ENCODE measurements around the gene ZNF140. TPM values are rescaled to one million over a fixed set of nuclear protein-coding genes. Genes with fewer than 3 reads are reported as not detected.

The ZNF140 gene
- total RNA-seq, 6 donors from 2014 or later = 3.9 to 15.2 (median 13.0) TPM

DNA sequence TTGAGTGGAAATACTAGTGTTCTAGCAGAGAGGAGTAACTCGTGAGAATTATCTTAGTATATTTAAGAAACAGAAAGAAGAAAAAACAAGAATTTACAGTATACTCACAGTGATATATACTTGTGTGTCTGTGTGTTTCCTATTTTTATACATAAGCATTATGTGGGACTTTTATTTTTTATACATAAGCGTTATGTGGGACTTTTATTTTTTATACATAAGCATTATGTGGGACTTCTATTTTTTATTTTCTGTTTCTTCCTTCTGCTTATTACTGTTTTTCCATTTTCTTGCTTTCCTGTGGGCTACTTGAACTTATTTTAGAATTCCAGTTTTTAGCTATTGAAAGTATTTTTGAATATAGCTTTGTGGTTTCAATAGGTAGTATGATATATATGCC lies 6.9 kb upstream of the ZNF140 start:
- no peak for TF ChIP-seq EP300 (IDR thresholded peaks at IDR 0.05)
- TF ChIP-seq, protein P1, sequence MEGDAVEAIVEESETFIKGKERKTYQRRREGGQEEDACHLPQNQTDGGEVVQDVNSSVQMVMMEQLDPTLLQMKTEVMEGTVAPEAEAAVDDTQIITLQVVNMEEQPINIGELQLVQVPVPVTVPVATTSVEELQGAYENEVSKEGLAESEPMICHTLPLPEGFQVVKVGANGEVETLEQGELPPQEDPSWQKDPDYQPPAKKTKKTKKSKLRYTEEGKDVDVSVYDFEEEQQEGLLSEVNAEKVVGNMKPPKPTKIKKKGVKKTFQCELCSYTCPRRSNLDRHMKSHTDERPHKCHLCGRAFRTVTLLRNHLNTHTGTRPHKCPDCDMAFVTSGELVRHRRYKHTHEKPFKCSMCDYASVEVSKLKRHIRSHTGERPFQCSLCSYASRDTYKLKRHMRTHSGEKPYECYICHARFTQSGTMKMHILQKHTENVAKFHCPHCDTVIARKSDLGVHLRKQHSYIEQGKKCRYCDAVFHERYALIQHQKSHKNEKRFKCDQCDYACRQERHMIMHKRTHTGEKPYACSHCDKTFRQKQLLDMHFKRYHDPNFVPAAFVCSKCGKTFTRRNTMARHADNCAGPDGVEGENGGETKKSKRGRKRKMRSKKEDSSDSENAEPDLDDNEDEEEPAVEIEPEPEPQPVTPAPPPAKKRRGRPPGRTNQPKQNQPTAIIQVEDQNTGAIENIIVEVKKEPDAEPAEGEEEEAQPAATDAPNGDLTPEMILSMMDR (IDR thresholded peaks at IDR 0.05) = no peak
- no peak for TF ChIP-seq POLR2A (IDR thresholded peaks at IDR 0.05)
- TF ChIP-seq POLR2AphosphoS5 (IDR thresholded peaks at IDR 0.05) = no peak
- DNase-seq (no peak), ATAC-seq (ENCODE audit: low FRiP score in 2 of 2) (no peak)
- no peaks in the 10 kb centered on the region for H3K36me3 ChIP-seq
- H3K4me1 ChIP-seq = no peaks in the 10 kb centered on the region
- 81 to 84% methylated on average over 2 of the region's 2 CpGs for WGBS, 2 donors
- no peak overlapping the region for H3K27ac ChIP-seq
- no peak overlapping the region for H3K4me3 ChIP-seq
- H3K27me3 ChIP-seq = no peaks in the 10 kb centered on the region
- peaks cover 54 to 97% (median 95%) of the 10 kb centered on the region in 4 donors for H3K9me3 ChIP-seq

DNA sequence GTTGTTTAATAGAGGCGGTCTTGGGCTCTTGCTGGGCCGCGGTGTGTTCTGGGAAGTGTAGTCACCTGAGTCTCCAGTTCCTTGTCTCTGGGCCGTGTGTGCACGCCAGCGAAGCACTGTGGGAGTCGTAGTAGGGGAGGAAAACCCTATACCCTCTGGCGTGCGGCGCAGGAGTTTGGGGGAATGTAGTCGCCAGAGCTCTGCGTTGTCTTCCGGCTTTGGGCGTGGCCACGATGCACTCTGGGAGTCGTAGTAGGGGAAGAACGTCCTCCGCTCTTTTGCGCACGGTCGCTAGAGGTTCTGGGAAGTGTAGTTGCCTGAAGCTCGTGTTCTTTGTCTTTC lies 726 bp upstream of the ZNF140 start:
- Histone ChIP-seq H3K27ac (peak overlapping the region; percentile 95 to 98 (median 96)), H3K4me3 (peak overlapping the region; percentile 55 to 88 (median 74)), H3K4me1 (peaks cover 9 to 12% (median 9%) of the 10 kb centered on the region in 4 donors), H3K36me3 (peaks cover 11 to 31% (median 26%) of the 10 kb centered on the region in 4 donors), H3K27me3 (no peaks in the 10 kb centered on the region), H3K9me3 (peaks cover 53 to 79% (median 73%) of the 10 kb centered on the region in 4 donors)
- TF ChIP-seq POLR2AphosphoS5 (IDR thresholded peaks at IDR 0.05) = peak; percentile 45 to 81
- TF ChIP-seq EP300 (IDR thresholded peaks at IDR 0.05) = no peak
- TF ChIP-seq, protein P1 (IDR thresholded peaks at IDR 0.05) = peak in 1 of 6 experiments; percentile 19
- WGBS, 2 donors = 1 to 2% methylated on average over 15 to 22 of the region's 22 CpGs
- peak in 1 of 2 donors; percentile 98 for DNase-seq
- ATAC-seq (ENCODE audit: low FRiP score in 2 of 2) = peak; percentile 96 to 98

DNA sequence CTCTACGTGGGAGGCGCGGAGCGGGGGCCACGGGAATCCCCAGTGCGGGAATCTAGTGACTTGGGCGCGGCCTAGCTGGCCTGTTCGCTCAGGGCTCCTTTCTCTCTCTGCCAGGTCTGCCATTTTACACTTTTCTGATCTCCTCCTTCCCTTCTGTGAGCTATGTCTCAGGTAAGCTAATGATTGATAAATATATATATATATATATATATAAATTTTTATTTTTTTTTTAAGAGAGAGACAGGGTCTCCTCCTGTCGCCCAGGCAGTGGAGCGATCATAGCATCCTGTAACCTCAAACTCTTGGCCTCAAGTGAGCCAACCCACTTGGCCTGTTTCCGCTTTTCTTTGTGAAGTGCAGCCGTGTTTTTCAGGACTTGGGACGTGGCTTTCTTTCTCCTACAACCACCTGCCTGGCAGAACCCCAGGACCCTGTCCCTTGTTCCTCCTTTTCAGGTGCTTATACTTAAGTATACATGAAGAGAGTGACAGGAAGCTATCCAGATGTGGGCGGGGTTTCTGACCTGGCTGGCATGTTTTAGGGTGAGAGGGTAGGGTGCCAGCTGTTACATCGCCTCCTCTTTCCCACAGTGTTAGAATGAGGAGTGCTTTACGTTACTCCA lies 547 bp downstream of the ZNF140 start:
- 30 to 33% methylated on average over 17 of the region's 17 CpGs for WGBS, 2 donors
- Histone ChIP-seq H3K27ac (peak overlapping the region; percentile 95 to 98 (median 96)), H3K4me1 (peaks cover 9 to 12% (median 9%) of the 10 kb centered on the region in 4 donors), H3K27me3 (no peaks in the 10 kb centered on the region), H3K36me3 (peaks cover 23 to 44% (median 38%) of the 10 kb centered on the region in 4 donors), H3K9me3 (peaks cover 55 to 79% (median 74%) of the 10 kb centered on the region in 4 donors), H3K4me3 (peak overlapping the region; percentile 55 to 88 (median 74))
- DNase-seq (peak in 1 of 2 donors; percentile 21), ATAC-seq (ENCODE audit: low FRiP score in 2 of 2) (peak in 1 of 2 donors; percentile 38)
- no peak for TF ChIP-seq POLR2AphosphoS5 (IDR thresholded peaks at IDR 0.05)
- no peak for TF ChIP-seq POLR2A (IDR thresholded peaks at IDR 0.05)
- TF ChIP-seq, protein P1 (IDR thresholded peaks at IDR 0.05) = no peak
- no peak for TF ChIP-seq EP300 (IDR thresholded peaks at IDR 0.05)

DNA sequence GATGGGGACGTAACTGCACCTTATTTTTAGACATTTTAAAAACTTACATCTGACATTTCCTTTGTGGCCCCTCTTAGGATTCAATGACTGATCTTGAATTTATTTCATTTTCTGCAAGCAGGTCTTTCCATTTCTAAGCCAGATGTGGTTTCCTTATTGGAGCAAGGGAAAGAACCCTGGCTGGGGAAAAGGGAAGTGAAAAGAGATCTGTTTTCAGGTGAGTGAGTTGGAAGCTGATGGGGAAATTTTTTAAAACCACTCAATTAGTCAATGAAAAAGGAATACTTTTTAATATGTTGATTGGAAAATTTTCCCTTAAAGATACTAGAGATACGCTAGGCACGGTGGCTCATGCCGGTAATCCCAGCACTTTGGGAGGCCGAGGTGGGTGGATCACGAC lies 2.6 kb downstream of the ZNF140 start:
- 96 to 98% methylated on average over 6 of the region's 6 CpGs for WGBS, 2 donors
- DNase-seq (no peak), ATAC-seq (ENCODE audit: low FRiP score in 2 of 2) (no peak)
- Histone ChIP-seq H3K4me3 (no peak overlapping the region), H3K4me1 (peaks cover 9 to 12% (median 9%) of the 10 kb centered on the region in 4 donors), H3K27me3 (no peaks in the 10 kb centered on the region), H3K9me3 (peaks cover 65 to 81% (median 75%) of the 10 kb centered on the region in 4 donors), H3K27ac (no peak overlapping the region), H3K36me3 (peaks cover 29 to 64% (median 56%) of the 10 kb centered on the region in 4 donors)
- TF ChIP-seq EP300 (IDR thresholded peaks at IDR 0.05) = no peak
- TF ChIP-seq POLR2AphosphoS5 (IDR thresholded peaks at IDR 0.05) = no peak
- TF ChIP-seq POLR2A (IDR thresholded peaks at IDR 0.05) = no peak

DNA sequence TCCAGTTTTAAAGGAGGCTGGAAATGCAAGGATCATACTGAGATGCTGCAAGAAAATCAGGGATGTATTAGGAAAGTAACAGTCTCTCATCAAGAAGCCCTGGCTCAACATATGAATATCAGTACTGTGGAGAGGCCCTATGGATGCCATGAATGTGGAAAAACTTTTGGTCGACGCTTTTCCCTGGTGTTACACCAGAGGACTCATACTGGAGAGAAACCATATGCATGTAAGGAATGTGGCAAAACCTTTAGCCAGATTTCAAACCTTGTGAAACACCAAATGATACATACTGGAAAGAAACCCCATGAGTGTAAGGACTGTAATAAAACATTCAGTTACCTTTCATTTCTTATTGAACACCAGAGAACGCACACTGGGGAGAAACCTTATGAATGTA lies 24.9 kb downstream of the ZNF140 start:
- no peak overlapping the region for H3K4me3 ChIP-seq
- H3K27ac ChIP-seq = no peak overlapping the region
- DNase-seq (no peak), ATAC-seq (ENCODE audit: low FRiP score in 2 of 2) (no peak)
- no peaks in the 10 kb centered on the region for H3K4me1 ChIP-seq
- H3K9me3 ChIP-seq = peaks cover 99 to 100% (median 100%) of the 10 kb centered on the region in 4 donors
- TF ChIP-seq, protein P1 (IDR thresholded peaks at IDR 0.05) = no peak
- no peak for TF ChIP-seq POLR2AphosphoS5 (IDR thresholded peaks at IDR 0.05)
- TF ChIP-seq EP300 (IDR thresholded peaks at IDR 0.05) = no peak
- no peak for TF ChIP-seq POLR2A (IDR thresholded peaks at IDR 0.05)
- WGBS, 2 donors = 97 to 98% methylated on average over 3 of the region's 3 CpGs
- no peaks in the 10 kb centered on the region for H3K27me3 ChIP-seq
- H3K36me3 ChIP-seq = peaks cover 8 to 82% (median 61%) of the 10 kb centered on the region in 4 donors
